HG03135 (cell line): ENCODE measurements around the gene ITFG1.

Experiments
- ATAC-seq: cut with Tn5 transposase; IDR thresholded peaks from one replicate; pipeline ENCODE4 v1.9.1; 2021; ENCODE audit warnings: mild to moderate bottlenecking, moderate library complexity; ENCODE audit not compliant: unreplicated experiment

The ITFG1 gene

DNA sequence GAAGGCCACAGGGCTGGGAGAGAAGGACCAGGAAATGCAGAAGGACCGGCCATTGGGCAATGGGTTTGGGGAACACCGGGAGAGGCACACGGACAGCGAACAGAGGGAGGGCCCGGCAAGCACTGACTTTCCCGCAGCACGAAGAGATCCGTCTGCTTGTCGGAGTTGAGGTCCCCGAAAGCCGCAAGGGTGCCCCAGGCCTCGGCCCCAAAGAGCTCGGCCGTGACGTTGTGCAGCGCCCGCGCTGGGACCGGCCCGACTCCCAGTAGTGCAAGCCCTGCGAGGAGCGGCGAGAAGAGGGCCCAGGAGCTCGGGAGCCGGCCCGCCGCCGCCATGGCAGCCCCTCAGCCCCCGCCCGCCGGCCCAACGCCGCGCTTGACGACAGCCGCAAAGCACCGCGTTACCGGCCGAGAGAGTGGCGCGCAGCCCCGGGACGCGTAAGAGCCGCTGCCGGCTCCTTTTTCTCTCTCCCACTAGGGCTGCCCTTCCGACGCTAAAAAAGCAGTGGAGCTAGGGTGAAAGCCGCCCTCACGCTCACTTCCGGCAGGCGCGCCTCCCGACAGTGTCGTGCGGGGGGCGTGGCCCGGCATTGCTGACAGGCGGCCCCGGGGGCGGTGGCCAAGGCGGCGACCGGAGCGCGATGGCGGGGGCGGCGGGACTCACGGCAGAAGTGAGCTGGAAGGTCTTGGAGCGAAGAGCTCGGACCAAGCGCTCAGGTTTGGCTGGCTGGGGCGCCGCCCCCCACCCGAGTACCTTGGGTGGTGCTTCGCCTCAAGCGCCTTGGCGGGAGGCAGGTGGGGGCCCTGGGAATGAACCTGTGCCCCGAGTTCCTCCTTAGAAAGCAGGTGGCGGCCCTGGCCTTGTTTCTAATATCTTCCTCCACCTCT is at the start of gene ITFG1, which contains the start of gene PHKB:
Gene ITFG1 (minus strand): TSS at position 353 of the 887 bp plus-strand sequence. CDS start 18 bp downstream, at position 335.
Gene PHKB (plus strand): TSS at position 621 of the 887 bp plus-strand sequence. CDS start 20 bp downstream, at position 641.
- ATAC-seq = peak; percentile 81

DNA sequence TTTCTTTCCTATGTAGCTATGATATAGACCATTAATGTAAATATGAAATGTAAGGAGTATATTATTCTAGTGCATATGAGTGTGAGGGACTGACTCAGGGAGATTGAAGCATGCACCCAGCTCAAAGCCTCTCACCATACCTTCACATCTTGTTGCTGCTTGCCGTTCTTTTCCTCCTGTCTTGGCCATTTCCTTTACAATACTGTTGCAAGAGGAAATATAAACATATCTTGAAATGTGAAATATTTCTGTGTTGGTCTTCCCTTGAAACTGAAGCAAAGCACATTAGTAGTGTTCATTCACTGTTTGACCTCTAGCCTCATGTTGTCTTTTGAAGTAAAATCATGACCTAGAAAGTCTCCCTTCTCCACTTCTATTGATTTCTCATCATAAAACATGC is 46.8 kb upstream of the ITFG1 start:
- ATAC-seq = no peak

GRCh38 chr16:47506800-47507199 is 45.9 kb upstream of the ITFG1 start:
- no peak for ATAC-seq

GRCh38 chr16:47504599-47504998 is 43.7 kb upstream of the ITFG1 start:
- ATAC-seq = no peak

GRCh38 chr16:47503936-47504335 is 43.1 kb upstream of the ITFG1 start:
- no peak for ATAC-seq

GRCh38 chr16:47499700-47500264 is 38.9 kb upstream of the ITFG1 start:
- no peak for ATAC-seq

GRCh38 chr16:47499080-47499699 is 38.3 kb upstream of the ITFG1 start:
- ATAC-seq = no peak

- peak; percentile 70 for ATAC-seq
Measured at GRCh38 chr16:47493381-47494337, 32.8 kb upstream of the ITFG1 start.

DNA sequence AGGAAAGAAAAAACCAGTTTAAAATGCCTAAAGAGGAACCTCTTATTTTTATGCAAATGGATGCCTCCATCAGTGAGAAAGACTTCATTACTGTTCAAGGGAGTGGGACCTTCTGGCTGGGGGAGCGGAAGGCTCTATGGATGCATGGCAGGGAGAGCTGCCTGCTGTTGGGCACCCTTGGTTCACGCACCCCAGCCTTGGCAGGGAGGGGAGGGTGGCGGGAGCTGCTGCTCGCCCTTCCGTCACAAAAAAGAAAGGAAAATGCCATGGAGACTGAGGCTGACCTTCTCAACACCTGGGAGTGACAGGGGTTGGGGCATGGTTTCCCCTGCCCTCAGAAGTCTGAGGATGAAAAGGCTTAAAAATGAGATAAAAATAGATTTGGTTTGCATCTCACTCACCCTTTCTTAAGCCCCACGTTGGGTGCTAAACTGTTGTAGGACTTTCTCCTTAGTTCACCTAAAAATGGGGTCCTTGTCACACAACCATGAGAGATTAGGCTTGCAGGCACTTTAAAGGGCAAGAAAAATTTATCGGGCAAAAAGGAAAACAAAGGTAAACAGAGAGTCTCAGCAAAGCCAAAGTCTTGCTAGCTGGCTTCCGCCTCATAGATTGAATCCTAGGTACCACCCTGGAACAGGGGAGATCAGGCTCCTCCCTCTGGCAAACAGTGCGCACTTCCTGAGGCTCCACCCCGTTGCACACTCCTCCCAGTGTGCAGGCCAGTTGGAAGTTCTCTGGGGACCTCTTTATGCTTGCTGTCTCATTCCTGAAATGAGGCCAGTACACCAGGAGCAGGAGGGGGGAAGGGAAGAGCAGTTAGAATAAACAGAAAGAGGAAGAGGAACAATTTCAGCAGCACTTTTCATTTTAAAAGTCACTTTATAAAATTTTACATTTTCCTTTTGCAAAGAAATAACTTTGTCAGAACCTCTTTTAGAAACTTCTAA is 31.8 kb upstream of the ITFG1 start:
- no peak for ATAC-seq

GRCh38 chr16:47492036-47492427 is 31.2 kb upstream of the ITFG1 start:
- no peak for ATAC-seq

DNA sequence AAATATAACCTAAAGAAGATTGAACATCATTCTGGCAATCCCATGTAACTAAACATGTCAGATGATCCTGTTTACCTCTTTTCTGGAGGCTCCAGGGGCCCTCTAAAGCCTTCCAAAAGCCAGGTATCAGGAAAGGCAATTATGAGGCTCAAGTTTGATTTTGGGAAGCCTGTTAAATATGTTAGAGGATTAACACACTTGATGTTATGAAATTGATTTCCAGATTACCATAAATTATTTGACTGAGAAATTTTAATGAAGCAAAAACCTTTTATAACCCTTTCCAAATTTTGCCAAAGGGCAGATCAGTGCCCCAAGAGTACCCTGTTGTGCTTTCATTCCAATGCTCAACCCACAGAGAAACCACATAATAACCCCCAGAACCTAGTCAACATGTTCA is 29.6 kb upstream of the ITFG1 start:
- ATAC-seq = no peak

DNA sequence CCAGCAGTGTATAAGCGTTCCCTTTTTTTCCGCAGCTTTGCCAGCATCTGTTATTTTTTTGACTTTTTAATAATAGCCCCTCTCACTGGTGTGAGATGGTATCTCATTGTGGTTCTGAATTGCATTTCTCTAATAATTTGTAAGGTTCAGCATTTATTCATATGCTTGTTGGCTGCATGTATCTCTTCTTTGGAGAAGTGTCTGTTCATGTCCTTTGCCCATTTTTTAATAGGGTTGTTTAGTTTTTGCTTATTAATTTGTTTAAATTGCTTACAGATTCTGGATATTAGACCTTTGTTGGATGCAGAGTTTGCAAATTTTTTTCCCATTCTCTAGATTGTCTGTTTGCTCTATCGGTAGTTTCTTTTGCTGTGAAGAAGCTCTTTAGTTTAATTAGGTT is 27.2 kb upstream of the ITFG1 start:
- no peak for ATAC-seq

DNA sequence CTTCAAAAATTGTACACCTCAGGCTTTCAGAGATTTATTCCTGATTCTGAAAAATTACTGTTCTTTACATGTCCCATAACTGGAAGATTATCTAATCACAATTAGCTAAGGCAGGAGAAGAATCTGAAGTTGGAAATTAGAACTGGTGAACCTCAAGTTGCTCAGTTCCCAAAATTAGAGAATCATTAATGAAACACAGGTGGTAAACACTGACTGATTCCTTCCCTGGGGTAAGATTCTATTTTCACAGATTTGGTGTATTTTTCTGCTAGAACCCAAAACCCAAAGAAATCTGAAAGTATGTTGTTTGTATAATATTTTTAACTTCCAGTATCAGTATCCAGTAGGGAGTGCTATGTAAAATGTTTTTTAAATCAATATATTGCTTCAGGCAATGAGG is 26.0 kb upstream of the ITFG1 start:
- no peak for ATAC-seq

- ATAC-seq = no peak
Measured at GRCh38 chr16:47483616-47484015, 22.8 kb upstream of the ITFG1 start.

GRCh38 chr16:47481698-47482374 is 21.0 kb upstream of the ITFG1 start:
- ATAC-seq = no peak

DNA sequence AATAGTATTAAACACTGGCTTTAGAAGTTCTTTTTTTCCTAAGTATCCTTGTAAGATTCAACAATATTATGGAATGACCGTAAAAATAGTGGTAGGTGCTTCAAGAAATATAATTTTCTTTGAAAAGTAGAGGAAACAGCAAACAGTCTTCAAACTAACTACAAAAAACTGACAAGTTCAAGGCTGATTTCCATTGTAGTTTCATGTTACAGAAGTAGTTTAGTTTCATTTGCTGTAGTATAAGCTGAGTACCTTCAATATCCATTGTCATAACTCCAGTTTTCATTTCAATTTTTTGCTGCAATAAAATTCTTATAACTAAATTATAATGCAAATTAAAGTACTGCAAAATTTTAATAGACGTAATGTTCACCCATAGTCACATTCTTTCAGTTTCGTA is 19.5 kb upstream of the ITFG1 start:
- ATAC-seq = no peak

DNA sequence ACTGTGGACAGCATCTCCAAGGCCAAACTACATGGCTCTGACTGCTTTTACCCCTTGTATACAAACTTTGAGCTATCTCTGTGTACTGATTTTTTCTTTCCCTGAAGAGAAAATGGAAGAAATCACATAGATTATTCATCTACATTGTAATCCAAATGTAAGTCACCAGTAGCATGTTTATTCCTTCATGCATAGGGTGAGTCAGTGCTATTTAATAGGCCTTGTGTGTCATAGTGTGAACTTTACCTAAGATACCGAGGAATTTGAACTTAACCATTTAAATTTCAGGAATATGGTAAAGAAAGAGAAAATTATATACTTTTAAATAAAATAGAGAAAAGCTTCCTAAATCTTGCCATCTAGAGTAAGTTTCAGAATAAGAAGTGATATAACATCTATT is 16.8 kb upstream of the ITFG1 start:
- ATAC-seq = no peak

- ATAC-seq = no peak
Measured at GRCh38 chr16:47476654-47477345, 15.9 kb upstream of the ITFG1 start.
